ENCODE data around the gene CDSN. TPM values are rescaled to one million over a fixed set of nuclear protein-coding genes. Genes with fewer than 3 reads are reported as not detected.

CDSN gene
- total and polyA plus RNA-seq, 2 of the 8 experiments (the other 6 are each of a cell fraction or from before 2014, with no cell fraction given) = not detected

- TF ChIP-seq NRF1 (IDR thresholded peaks at IDR 0.05; ENCODE audit: low read depth, low read length) = no peak
- Histone ChIP-seq H4K91ac (replicated peaks; ENCODE audit: insufficient read length, low read length) (no peak overlapping the region), H2BK120ac (replicated peaks; ENCODE audit: low read depth, low read length) (no peak overlapping the region), H3K9ac (replicated peaks in 1 of 4; ENCODE audit: extremely low read depth in 1 of 4, low read depth in 3 of 4, low read length in 3 of 4) (no peak overlapping the region), H3K27me3 (replicated peaks in 1 of 4; ENCODE audit: control insufficient read depth in 3 of 4, extremely low read depth in 1 of 4, insufficient read depth in 3 of 4, low read length in 3 of 4) (no peaks in the 10 kb centered on the region), H3K23ac (ENCODE audit: insufficient read length) (no peak overlapping the region), H3K23me2 (ENCODE audit: low read depth, low read length) (peaks cover 9% of the 10 kb centered on the region), H3K79me1 (ENCODE audit: low read depth, low read length) (no peaks in the 10 kb centered on the region), H2BK12ac (ENCODE audit: low read depth, low read length) (no peak overlapping the region), H4K20me1 (replicated peaks in 1 of 2; ENCODE audit: control insufficient read depth in 1 of 2, insufficient read depth in 2 of 2, low read length in 2 of 2) (peaks cover 0 to 3% of the 10 kb centered on the region in 2 experiments), H3K4me3 (ENCODE audit: extremely low read depth in 1 of 4, insufficient read depth in 2 of 4, low read depth in 3 of 4, low read length in 4 of 4) (no peak overlapping the region), H3K4me1 (replicated peaks in 1 of 4; ENCODE audit: control insufficient read depth in 3 of 4, insufficient read depth in 4 of 4, low read length in 3 of 4) (peaks cover 0 to 16% (median 10%) of the 10 kb centered on the region in 4 experiments; a peak in 5 of 7 replicates), H3K79me2 (ENCODE audit: control insufficient read depth in 1 of 2, insufficient read depth in 2 of 2, low read length in 2 of 2) (no peaks in the 10 kb centered on the region), H4K8ac (ENCODE audit: extremely low read depth, insufficient read depth, low read length) (no peak overlapping the region), H3K36me3 (ENCODE audit: control insufficient read depth in 2 of 4, insufficient read depth in 4 of 4, low read length in 3 of 4) (peaks cover 0 to 40% (median 7%) of the 10 kb centered on the region in 4 experiments; a peak in 7 of 8 replicates), H3K14ac (ENCODE audit: insufficient read length) (no peak overlapping the region), H2AFZ (ENCODE audit: low read length) (no peak overlapping the region), H4K5ac (ENCODE audit: insufficient read length, low read depth, low read length) (no peak overlapping the region), H2AK5ac (ENCODE audit: low read depth, low read length) (no peak overlapping the region), H3K27ac (ENCODE audit: low read depth, low read length) (no peak overlapping the region), H2BK5ac (ENCODE audit: low read depth, low read length) (no peak overlapping the region), H3K4ac (replicated peaks; ENCODE audit: insufficient read length, low read depth, low read length) (no peak overlapping the region), H3K4me2 (ENCODE audit: insufficient read depth in 1 of 2, low read depth in 2 of 2, low read length in 2 of 2) (no peak overlapping the region), H3K18ac (ENCODE audit: extremely low read depth, low read length) (no peak overlapping the region), H3K56ac (replicated peaks; ENCODE audit: insufficient read length, low read depth, low read length) (no peak overlapping the region), H2BK20ac (ENCODE audit: low read length) (no peak overlapping the region), H2BK15ac (ENCODE audit: low read length) (no peak overlapping the region), H3K9me3 (ENCODE audit: insufficient read depth in 2 of 2, low read depth in 1 of 2, low read length in 1 of 2) (no peaks in the 10 kb centered on the region)
- WGBS, 2 experiments (ENCODE audit: extremely low coverage in 1 of 2, insufficient coverage in 1 of 2, insufficient read length in 1 of 2, insufficient replicate concordance in 2 of 2, low coverage in 1 of 2, low lambda C conversion rate in 2 of 2, missing lambda C conversion rate in 1 of 2) = 86% methylated on average over 15 of the region's 15 CpGs; no CpG with 5 or more reads in 1 of the 2 experiments
- CTCF ChIA-PET (ENCODE audit: partially characterized antibody) = interaction anchor here (0.6 to 2.6 kb wide), 10 partner anchors 11 to 132 kb away, joined by 3 to 9 read pairs (median 3); partner anchors contain the start of gene PSORS1C2
- FAIRE-seq (no peak), DNase-seq (ENCODE audit: low read depth in 1 of 2, low spot score in 2 of 2) (no peak)
- POLR2A ChIA-PET (ENCODE audit: partially characterized antibody) = interaction anchor here (0.8 to 68.5 kb wide), 3 partner anchors 7 to 226 kb away, joined by 3 to 2251 read pairs (median 2251); partner anchors contain the start of genes CCHCR1, CDSN, POU5F1 and PSORS1C1
These were observed 34.2 kb upstream of the CDSN start for GRCh38 chr6:31154436-31154835.

Data from H1 (cell line).